Breast epithelium (tissue), 4 donors: ENCODE data around the gene HDHD5. TPM values are rescaled to one million over a fixed set of nuclear protein-coding genes. Genes with fewer than 3 reads are reported as not detected.

Source experiments
- DNase-seq, 2 donors: peaks; one replicate each; pipeline ENCODE4 v3.0.0-alpha.2; 2019; ENCODE audit warnings: low spot score in 2 of 2
- H3K27ac ChIP-seq, 2 donors: fragments of 200-600 bp; sonication (generic) in 1 of 2; one replicate each; pipeline ENCODE4 v1.5.1; 2016 to 2019; ENCODE audit warnings: mild to moderate bottlenecking in 1 of 2
- H3K27me3 ChIP-seq, 2 donors: fragments of 200-600 bp; sonication (generic) in 1 of 2; one replicate each; pipeline versions ENCODE4 v1.5.1 to v1.6.0; 2017 to 2019; ENCODE audit warnings: control low read depth in 1 of 2, mild to moderate bottlenecking in 1 of 2
- H3K36me3 ChIP-seq: fragments of 200-600 bp; one replicate; pipeline ENCODE4 v1.5.1; 2019
- H3K4me1 ChIP-seq, 2 donors: fragments of 200-600 bp; sonication (generic); one replicate each; pipeline ENCODE4 v1.5.1; 2016 to 2019; ENCODE audit warnings: control low read depth in 1 of 2
- H3K4me3 ChIP-seq, 3 donors: fragments of 200-600 bp; sonication (generic); 1 replicate in 2 of 3; 2 replicates in 1 of 3; pipeline ENCODE4 v1.5.1; 2016 to 2019; ENCODE audit warnings: mild to moderate bottlenecking in 3 of 3, moderate library complexity in 2 of 3
- H3K9me3 ChIP-seq, 2 donors: fragments of 200-600 bp; sonication (generic) in 1 of 2; one replicate each; pipeline ENCODE4 v1.5.1; 2016 to 2019; ENCODE audit warnings: control low read depth in 1 of 2
- POLR2A ChIP-seq: fragments of 450-650 bp; IDR thresholded peaks from one replicate; pipeline ENCODE4 v1.6.1; 2016; ENCODE audit warnings: antibody characterized with exemption, mild to moderate bottlenecking, moderate library complexity
- POLR2AphosphoS5 ChIP-seq, 3 donors: sonication (generic); formaldehyde crosslinking; IDR thresholded peaks; one replicate each; pipeline ENCODE4 v1.6.1; 2017; ENCODE audit warnings: antibody characterized with exemption in 3 of 3
- intact Hi-C: fragments of 100-400 bp; cut with DNase I; formaldehyde crosslinking; loops from one replicate; pipeline ENCODE4 v1.15.1; 2023; ENCODE audit warnings: low total_unique reads
- total RNA-seq, 3 donors: library from RNA; depleted of rRNA; stranded (reverse); fragments of >200 nt; gene quantifications; one replicate each; pipeline ENCODE4 v1.1.0, GENCODE V29; 2016
- TF ChIP-seq, protein P1 (sequence below), 3 donors: fragments of 450-650 bp; IDR thresholded peaks; one replicate each; pipeline ENCODE4 v1.5.1; 2016 to 2017; ENCODE audit warnings: antibody characterized with exemption in 3 of 3, mild to moderate bottlenecking in 3 of 3, moderate library complexity in 3 of 3

HDHD5 gene
- 10 to 100 TPM; 42.0 to 54.4 (median 53.8) TPM for total RNA-seq

DNA sequence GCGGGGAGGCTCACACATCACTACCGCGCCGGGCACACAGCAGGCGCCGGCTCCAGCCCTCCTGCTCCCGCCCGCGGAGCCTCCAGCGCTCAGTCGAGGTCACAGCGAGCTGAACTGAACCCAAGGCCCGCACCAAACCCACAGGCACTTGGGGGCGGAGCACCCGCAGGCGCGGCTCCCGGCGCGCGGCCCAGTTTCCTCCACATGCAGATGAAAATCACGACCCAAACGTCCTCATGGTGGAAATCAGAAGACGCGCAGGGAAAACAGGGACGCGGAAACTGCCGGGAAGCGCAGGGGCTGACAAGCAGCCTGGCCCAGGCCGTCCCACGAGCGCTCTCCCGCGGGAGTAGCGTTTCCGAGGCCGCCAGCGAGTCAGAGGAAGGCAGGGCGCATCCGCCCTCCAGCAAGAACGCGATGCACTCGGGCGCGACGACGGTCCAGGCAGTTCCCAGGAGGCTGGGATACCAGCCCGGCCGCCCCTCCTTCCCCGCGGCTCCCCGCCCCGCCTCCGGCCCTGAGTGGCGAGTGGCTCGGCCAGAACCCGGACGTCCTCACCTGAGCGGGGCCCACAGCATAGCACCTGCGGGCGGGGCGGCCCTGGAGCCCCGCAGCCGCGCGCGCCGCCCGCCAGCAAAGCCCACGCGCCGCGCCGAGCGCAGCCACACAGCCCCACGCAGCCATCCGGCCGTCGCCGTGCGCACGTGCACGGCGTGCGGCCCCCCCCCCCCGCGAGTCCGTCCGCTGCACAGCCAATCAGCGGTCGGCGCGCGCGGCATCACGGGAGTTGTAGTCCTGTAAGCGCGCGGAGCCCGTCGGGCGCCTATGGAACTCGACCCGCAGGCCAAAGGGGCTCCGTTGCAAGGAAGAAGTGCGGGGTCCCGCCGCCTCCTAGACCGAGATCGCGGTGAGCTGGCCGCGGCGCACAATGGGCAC is at the start of gene HDHD5:
Gene HDHD5 (minus strand): TSS at position 710 of the 936 bp plus-strand sequence. CDS start 26 bp downstream, at position 684.
- intact Hi-C loops, result no loop called here
- Histone ChIP-seq H3K36me3 (no peaks in the 10 kb centered on the region), H3K27me3 (no peaks in the 10 kb centered on the region), H3K4me1 (no peaks in the 10 kb centered on the region), H3K4me3 (peak within 1 kb of the TSS; percentile 66 to 71 (median 70)), H3K9me3 (no peaks in the 10 kb centered on the region), H3K27ac (peak within 1 kb of the TSS; percentile 79 to 88)
- TF ChIP-seq, protein P1, sequence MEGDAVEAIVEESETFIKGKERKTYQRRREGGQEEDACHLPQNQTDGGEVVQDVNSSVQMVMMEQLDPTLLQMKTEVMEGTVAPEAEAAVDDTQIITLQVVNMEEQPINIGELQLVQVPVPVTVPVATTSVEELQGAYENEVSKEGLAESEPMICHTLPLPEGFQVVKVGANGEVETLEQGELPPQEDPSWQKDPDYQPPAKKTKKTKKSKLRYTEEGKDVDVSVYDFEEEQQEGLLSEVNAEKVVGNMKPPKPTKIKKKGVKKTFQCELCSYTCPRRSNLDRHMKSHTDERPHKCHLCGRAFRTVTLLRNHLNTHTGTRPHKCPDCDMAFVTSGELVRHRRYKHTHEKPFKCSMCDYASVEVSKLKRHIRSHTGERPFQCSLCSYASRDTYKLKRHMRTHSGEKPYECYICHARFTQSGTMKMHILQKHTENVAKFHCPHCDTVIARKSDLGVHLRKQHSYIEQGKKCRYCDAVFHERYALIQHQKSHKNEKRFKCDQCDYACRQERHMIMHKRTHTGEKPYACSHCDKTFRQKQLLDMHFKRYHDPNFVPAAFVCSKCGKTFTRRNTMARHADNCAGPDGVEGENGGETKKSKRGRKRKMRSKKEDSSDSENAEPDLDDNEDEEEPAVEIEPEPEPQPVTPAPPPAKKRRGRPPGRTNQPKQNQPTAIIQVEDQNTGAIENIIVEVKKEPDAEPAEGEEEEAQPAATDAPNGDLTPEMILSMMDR (IDR thresholded peaks at IDR 0.05), result no peak
- TF ChIP-seq POLR2AphosphoS5 (IDR thresholded peaks at IDR 0.05), result peak in 2 of 3 donors; percentile 23 to 48
- DNase-seq, result peak; percentile 77 to 86

DNA sequence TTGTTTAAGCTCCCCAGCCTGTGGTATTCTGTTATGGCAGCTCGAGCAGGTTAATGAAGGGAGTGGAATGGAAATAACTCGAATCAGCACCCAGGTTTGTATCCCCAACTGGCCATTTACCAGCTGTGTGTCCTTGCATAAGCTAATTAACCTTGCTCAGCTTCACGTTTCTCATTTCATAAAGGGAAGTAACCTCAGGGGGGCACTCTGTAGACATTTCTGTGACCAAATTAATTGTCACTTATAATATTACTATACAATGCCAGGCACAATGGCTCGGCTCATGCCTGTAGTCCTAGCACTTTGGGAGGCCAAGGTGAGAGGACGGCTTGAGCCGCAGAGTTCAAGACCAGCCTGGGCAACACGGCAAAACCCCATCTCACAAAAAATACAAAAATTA is 46.4 kb upstream of the HDHD5 start:
- Histone ChIP-seq H3K9me3 (no peaks in the 10 kb centered on the region), H3K27ac (no peak overlapping the region), H3K27me3 (no peaks in the 10 kb centered on the region), H3K4me3 (no peak overlapping the region), H3K36me3 (no peaks in the 10 kb centered on the region), H3K4me1 (no peaks in the 10 kb centered on the region)
- TF ChIP-seq POLR2A (no peak), POLR2AphosphoS5 (IDR thresholded peaks at IDR 0.05) (no peak)
- TF ChIP-seq, protein P1 (IDR thresholded peaks at IDR 0.05), result no peak
- intact Hi-C loops, result no loop called here
- no peak for DNase-seq

DNA sequence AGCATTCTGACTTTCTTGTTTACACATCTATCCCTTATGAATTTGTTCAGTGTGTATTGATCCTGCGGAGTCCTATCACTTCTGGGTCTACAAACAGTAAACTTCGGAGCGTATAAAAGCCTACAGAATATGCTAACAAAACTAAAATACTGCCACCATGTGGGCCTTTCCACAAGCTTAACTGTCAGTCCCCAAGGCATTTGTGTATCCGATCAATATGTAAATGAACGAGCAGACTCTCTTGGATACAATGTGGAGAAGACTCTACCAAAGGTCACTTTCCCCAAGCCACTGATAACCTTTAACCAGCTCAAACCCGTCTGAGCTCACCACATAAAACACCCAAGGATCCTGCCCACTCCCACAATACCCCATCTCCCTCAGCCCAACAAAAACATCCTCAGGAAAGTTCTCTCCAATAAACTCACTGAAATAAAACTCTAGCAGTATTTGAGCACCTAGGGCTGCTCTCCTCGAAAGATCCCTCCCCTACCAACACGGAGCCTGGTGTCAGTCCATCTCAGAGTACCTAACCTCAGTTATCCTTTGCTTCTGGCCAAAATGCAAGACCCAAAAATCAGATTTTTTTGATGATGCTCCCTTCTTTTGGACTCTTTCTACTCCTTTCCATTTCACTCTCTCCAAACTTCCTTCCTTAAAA is 42.3 kb upstream of the HDHD5 start:
- TF ChIP-seq POLR2AphosphoS5 (IDR thresholded peaks at IDR 0.05), result no peak
- TF ChIP-seq POLR2A, result no peak
- TF ChIP-seq, protein P1 (IDR thresholded peaks at IDR 0.05), result no peak
- no peak for DNase-seq
- intact Hi-C loops, result no loop called here

DNA sequence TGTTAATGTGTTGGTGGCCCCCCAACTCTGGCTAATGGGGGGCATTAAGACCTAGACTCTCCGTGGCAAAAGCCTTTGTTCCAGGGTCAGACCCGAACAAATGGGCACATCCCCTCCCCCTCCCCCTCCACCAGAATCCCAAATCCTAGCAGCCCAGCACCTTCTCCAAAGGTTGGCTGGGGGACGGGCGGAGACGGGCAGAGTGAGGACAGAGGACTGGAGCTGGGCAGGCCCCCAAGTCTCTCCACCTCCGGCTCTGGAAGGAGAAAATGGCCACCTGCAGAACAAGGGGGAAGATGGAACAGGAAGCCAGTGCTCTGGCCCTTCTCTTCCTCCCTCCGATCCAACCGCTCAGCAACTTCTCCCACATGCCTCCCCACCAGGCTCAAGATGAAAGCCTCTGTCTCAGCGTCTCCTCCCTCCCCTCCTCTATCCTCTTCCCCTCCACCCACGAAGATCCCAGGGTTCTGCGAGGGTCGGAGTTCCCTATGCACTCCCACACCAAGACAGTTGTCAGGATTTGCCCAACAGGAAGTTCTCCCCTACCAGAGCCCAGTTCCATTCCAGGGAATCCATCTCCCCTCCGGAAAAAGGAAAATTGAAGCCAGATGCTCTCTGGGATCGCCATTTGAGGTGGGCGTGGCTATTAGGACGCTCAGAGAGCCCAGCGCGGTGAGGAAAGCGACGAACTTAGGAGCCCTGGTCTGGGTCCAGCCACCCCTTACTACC is 40.1 kb upstream of the HDHD5 start:
- H3K27ac ChIP-seq, result peak overlapping the region in 1 of 2 donors; percentile 20
- H3K4me1 ChIP-seq, result no peaks in the 10 kb centered on the region
- no peak for DNase-seq
- no peaks in the 10 kb centered on the region for H3K9me3 ChIP-seq
- intact Hi-C loops, result no loop called here
- H3K27me3 ChIP-seq, result no peaks in the 10 kb centered on the region
- TF ChIP-seq POLR2AphosphoS5 (IDR thresholded peaks at IDR 0.05) (no peak), POLR2A (no peak)
- TF ChIP-seq, protein P1 (IDR thresholded peaks at IDR 0.05), result no peak
- H3K4me3 ChIP-seq, result peak overlapping the region; percentile 28 to 54 (median 36)
- H3K36me3 ChIP-seq, result no peaks in the 10 kb centered on the region

More for the DNA sequence above, 42.3 kb upstream of the HDHD5 start:
- no peaks in the 10 kb centered on the region for H3K36me3 ChIP-seq
- no peak overlapping the region for H3K27ac ChIP-seq
- H3K4me1 ChIP-seq, result no peaks in the 10 kb centered on the region
- no peaks in the 10 kb centered on the region for H3K9me3 ChIP-seq
- H3K4me3 ChIP-seq, result no peak overlapping the region
- no peaks in the 10 kb centered on the region for H3K27me3 ChIP-seq
